ENCODE data around the gene BCAP29.

Gene BCAP29

DNA sequence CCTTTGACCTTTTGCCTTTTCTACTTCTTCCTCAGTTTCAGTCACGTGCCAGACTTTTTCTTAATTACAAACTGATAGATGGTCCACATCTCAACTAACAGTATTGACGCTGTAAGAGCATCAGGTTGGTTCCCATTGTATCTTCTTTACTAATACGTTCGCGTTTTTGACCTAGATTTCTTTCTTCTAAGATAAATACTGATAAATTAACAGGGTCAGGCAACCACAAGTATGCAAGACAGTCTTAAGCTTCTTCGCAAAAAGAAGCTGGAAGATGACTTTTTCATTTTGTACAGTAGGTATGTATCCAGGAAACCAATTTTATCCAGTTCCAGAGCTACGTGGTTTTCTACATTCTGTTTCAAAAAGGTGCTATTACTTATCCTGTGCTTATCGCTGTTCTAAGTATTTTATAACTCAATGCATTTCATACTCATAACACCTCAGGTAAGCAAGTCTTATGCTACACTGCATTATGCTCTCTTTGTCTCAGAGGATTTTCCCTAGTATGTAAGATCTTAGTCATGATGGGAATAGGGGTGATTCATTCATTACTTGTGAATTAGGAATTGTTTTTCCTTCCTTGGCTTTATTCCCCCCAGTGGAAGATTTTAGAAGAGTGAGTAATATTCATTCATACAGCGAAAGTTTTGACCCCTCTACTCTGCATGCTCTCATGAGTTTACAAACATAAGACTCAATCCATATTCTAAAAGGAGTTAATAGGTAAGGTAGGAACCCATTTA, 15.3 kb upstream of the BCAP29 start:
- H3F3A ChIP-seq (ENCODE audit: insufficient read depth, low read length): no peaks in the 10 kb centered on the region
- H4K20me1 ChIP-seq (ENCODE audit: insufficient read depth, low read length): no peaks in the 10 kb centered on the region
- H3K36me3 ChIP-seq (ENCODE audit: insufficient read depth, low read length): peaks cover 27% of the 10 kb centered on the region; the same call in 1 of the 2 replicates
- peaks cover 53% of the 10 kb centered on the region for H3K4me1 ChIP-seq (ENCODE audit: insufficient read depth, low read length, severe bottlenecking)
- no peaks in the 10 kb centered on the region for H3K27me3 ChIP-seq (ENCODE audit: insufficient read depth, low read length)
- peak overlapping the region; percentile 84 for H3K9ac ChIP-seq (ENCODE audit: low read length)
- no peaks in the 10 kb centered on the region for H3K9me3 ChIP-seq (ENCODE audit: low read length)
- peak overlapping the region; percentile 49 for H3K27ac ChIP-seq (ENCODE audit: low read depth, low read length, poor library complexity, severe bottlenecking)
- peak overlapping the region; percentile 92 for H3K4me2 ChIP-seq (ENCODE audit: low read length)
- no peaks in the 10 kb centered on the region for H3K9me2 ChIP-seq (ENCODE audit: low read depth, low read length)
- peak overlapping the region; percentile 65 for H2AFZ ChIP-seq (ENCODE audit: low read length)
- H3K79me2 ChIP-seq (ENCODE audit: insufficient read depth, low read length): peaks cover 32% of the 10 kb centered on the region
- peak overlapping the region; percentile 79 for H3K4me3 ChIP-seq (ENCODE audit: low read depth, low read length, poor library complexity, severe bottlenecking)
- TF ChIP-seq EZH2 (IDR thresholded peaks at IDR 0.05; ENCODE audit: borderline replicate concordance, low read length) (no peak), CTCF (IDR thresholded peaks at IDR 0.05; ENCODE audit: low read length) (no peak)

GRCh38 chr7:107570298-107570697, 9.7 kb upstream of the BCAP29 start:
- no peak overlapping the region for H3K4me3 ChIP-seq (ENCODE audit: low read depth, low read length, poor library complexity, severe bottlenecking)
- no peak overlapping the region for H2AFZ ChIP-seq (ENCODE audit: low read length)
- no peaks in the 10 kb centered on the region for H3F3A ChIP-seq (ENCODE audit: insufficient read depth, low read length)
- no peaks in the 10 kb centered on the region for H3K9me3 ChIP-seq (ENCODE audit: low read length)
- H3K36me3 ChIP-seq (ENCODE audit: insufficient read depth, low read length): peaks cover 60% of the 10 kb centered on the region
- no peaks in the 10 kb centered on the region for H3K27me3 ChIP-seq (ENCODE audit: insufficient read depth, low read length)
- peaks cover 7% of the 10 kb centered on the region for H3K4me1 ChIP-seq (ENCODE audit: insufficient read depth, low read length, severe bottlenecking)
- no peak overlapping the region for H3K27ac ChIP-seq (ENCODE audit: low read depth, low read length, poor library complexity, severe bottlenecking)
- H3K4me2 ChIP-seq (ENCODE audit: low read length): no peak overlapping the region
- H3K9me2 ChIP-seq (ENCODE audit: low read depth, low read length): no peaks in the 10 kb centered on the region
- TF ChIP-seq CTCF (IDR thresholded peaks at IDR 0.05; ENCODE audit: low read length) (no peak), EZH2 (IDR thresholded peaks at IDR 0.05; ENCODE audit: borderline replicate concordance, low read length) (no peak)
- no peaks in the 10 kb centered on the region for H4K20me1 ChIP-seq (ENCODE audit: insufficient read depth, low read length)
- H3K79me2 ChIP-seq (ENCODE audit: insufficient read depth, low read length): no peaks in the 10 kb centered on the region
- no peak overlapping the region for H3K9ac ChIP-seq (ENCODE audit: low read length)

GRCh38 chr7:107573537-107573936, 6.5 kb upstream of the BCAP29 start:
- Histone ChIP-seq H3K9me3 (ENCODE audit: low read length) (no peaks in the 10 kb centered on the region), H3K4me3 (ENCODE audit: low read depth, low read length, poor library complexity, severe bottlenecking) (no peak overlapping the region), H3K9me2 (ENCODE audit: low read depth, low read length) (no peaks in the 10 kb centered on the region), H3K79me2 (ENCODE audit: insufficient read depth, low read length) (no peaks in the 10 kb centered on the region), H3K27me3 (ENCODE audit: insufficient read depth, low read length) (no peaks in the 10 kb centered on the region), H3F3A (ENCODE audit: insufficient read depth, low read length) (peaks cover 14% of the 10 kb centered on the region; the same call in 1 of the 2 replicates), H2AFZ (ENCODE audit: low read length) (no peak overlapping the region), H3K4me1 (ENCODE audit: insufficient read depth, low read length, severe bottlenecking) (no peaks in the 10 kb centered on the region), H3K4me2 (ENCODE audit: low read length) (no peak overlapping the region), H3K36me3 (ENCODE audit: insufficient read depth, low read length) (peaks cover 47% of the 10 kb centered on the region), H4K20me1 (ENCODE audit: insufficient read depth, low read length) (no peaks in the 10 kb centered on the region), H3K9ac (ENCODE audit: low read length) (no peak overlapping the region), H3K27ac (ENCODE audit: low read depth, low read length, poor library complexity, severe bottlenecking) (no peak overlapping the region)
- no peak for TF ChIP-seq EZH2 (IDR thresholded peaks at IDR 0.05; ENCODE audit: borderline replicate concordance, low read length)
- no peak for TF ChIP-seq CTCF (IDR thresholded peaks at IDR 0.05; ENCODE audit: low read length)
